ENCODE data around the gene AKR1B1. TPM values are rescaled to one million over a fixed set of nuclear protein-coding genes. Genes with fewer than 3 reads are reported as not detected.

The AKR1B1 gene
- total and polyA plus RNA-seq, 2 donors (not counting 1 experiment from before 2014, with no cell fraction given) = 170 to 213 TPM

DNA sequence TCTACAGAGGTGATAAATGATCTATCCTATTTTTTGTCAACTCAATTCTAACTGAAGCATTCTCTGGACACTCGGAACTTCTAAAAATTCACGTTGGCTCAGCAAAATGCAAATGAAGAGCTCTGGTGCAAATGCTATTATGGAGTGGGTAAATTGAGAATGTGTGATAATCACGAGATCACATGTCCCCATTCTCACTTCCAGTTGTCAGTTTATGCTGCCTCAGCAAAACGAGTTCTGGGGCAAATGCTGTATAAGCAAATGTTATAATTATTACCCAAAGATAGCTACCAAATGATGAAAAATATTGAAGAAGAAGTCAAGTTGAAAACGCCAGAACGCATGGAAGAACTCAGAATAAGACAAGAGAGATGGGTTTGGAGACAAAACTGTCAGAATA, 29.4 kb downstream of the AKR1B1 start:
- Histone ChIP-seq H3K79me2 (ENCODE audit: control insufficient read depth, insufficient read depth, low read length) (no peaks in the 10 kb centered on the region), H3K4me3 (replicated peaks in 1 of 4; ENCODE audit: control extremely low read depth in 1 of 4, insufficient read depth in 1 of 4, low read depth in 3 of 4, low read length in 4 of 4) (no peak overlapping the region), H3K4me1 (ENCODE audit: control insufficient read depth, extremely low read depth, insufficient read depth, low read length) (peaks cover 2% of the 10 kb centered on the region), H3K27ac (ENCODE audit: insufficient read depth, low read length) (no peak overlapping the region), H3K9ac (ENCODE audit: insufficient read depth, low read length) (no peak overlapping the region), H3K36me3 (ENCODE audit: control insufficient read depth, insufficient read depth, low read length) (no peaks in the 10 kb centered on the region), H3K4me2 (ENCODE audit: extremely low read depth, insufficient read depth, low read length) (no peak overlapping the region), H3K9me3 (ENCODE audit: control insufficient read depth, insufficient read depth, low read depth, low read length) (no peaks in the 10 kb centered on the region), H4K20me1 (ENCODE audit: control insufficient read depth, extremely low read depth, insufficient read depth, low read length) (no peaks in the 10 kb centered on the region), H3K27me3 (ENCODE audit: control insufficient read depth, insufficient read depth, low read length) (no peaks in the 10 kb centered on the region), H2AFZ (ENCODE audit: low read length) (no peak overlapping the region)
- TF ChIP-seq, protein P1, sequence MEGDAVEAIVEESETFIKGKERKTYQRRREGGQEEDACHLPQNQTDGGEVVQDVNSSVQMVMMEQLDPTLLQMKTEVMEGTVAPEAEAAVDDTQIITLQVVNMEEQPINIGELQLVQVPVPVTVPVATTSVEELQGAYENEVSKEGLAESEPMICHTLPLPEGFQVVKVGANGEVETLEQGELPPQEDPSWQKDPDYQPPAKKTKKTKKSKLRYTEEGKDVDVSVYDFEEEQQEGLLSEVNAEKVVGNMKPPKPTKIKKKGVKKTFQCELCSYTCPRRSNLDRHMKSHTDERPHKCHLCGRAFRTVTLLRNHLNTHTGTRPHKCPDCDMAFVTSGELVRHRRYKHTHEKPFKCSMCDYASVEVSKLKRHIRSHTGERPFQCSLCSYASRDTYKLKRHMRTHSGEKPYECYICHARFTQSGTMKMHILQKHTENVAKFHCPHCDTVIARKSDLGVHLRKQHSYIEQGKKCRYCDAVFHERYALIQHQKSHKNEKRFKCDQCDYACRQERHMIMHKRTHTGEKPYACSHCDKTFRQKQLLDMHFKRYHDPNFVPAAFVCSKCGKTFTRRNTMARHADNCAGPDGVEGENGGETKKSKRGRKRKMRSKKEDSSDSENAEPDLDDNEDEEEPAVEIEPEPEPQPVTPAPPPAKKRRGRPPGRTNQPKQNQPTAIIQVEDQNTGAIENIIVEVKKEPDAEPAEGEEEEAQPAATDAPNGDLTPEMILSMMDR (conservative IDR thresholded peaks at IDR 0.05 in 1 of 2, IDR thresholded peaks at IDR 0.05 in 1 of 2; ENCODE audit: low read depth in 1 of 2, low read length in 2 of 2) = no peak
- no peak for TF ChIP-seq EZH2 (IDR thresholded peaks at IDR 0.05; ENCODE audit: low read length, missing control alignments)
- no peak for DNase-seq (ENCODE audit: low read depth in 2 of 2)

DNA sequence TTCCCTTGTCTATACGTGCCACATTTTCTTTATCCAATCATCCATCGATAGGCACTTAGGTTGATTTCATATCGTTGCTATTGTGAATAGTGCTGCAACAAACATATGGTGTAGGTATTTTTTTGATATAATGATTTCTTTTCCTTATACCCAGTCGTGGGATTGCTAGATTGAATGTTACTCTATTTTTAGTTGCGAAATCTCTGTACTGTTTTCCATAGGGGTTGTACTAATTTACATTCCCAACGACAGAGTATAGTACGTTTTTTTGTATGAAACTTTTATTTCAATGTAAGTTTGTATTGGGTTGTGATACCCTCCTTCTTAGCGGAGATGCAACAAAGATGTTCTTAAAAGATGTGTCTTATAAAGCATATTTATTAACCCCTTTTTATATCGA, 30.0 kb downstream of the AKR1B1 start:
- Histone ChIP-seq H4K20me1 (ENCODE audit: control insufficient read depth, extremely low read depth, insufficient read depth, low read length) (no peaks in the 10 kb centered on the region), H3K4me2 (ENCODE audit: extremely low read depth, insufficient read depth, low read length) (no peak overlapping the region), H3K9me3 (ENCODE audit: control insufficient read depth, insufficient read depth, low read depth, low read length) (no peaks in the 10 kb centered on the region), H3K4me1 (ENCODE audit: control insufficient read depth, extremely low read depth, insufficient read depth, low read length) (no peaks in the 10 kb centered on the region), H3K9ac (ENCODE audit: insufficient read depth, low read length) (no peak overlapping the region), H2AFZ (ENCODE audit: low read length) (no peak overlapping the region), H3K36me3 (ENCODE audit: control insufficient read depth, insufficient read depth, low read length) (no peaks in the 10 kb centered on the region), H3K79me2 (ENCODE audit: control insufficient read depth, insufficient read depth, low read length) (no peaks in the 10 kb centered on the region), H3K4me3 (replicated peaks in 1 of 4; ENCODE audit: control extremely low read depth in 1 of 4, insufficient read depth in 1 of 4, low read depth in 3 of 4, low read length in 4 of 4) (no peak overlapping the region), H3K27ac (ENCODE audit: insufficient read depth, low read length) (no peak overlapping the region), H3K27me3 (ENCODE audit: control insufficient read depth, insufficient read depth, low read length) (no peaks in the 10 kb centered on the region)
- DNase-seq (ENCODE audit: low read depth in 2 of 2) = no peak
- TF ChIP-seq, protein P1 (conservative IDR thresholded peaks at IDR 0.05 in 1 of 2, IDR thresholded peaks at IDR 0.05 in 1 of 2; ENCODE audit: low read depth in 1 of 2, low read length in 2 of 2) = no peak
- TF ChIP-seq EZH2 (IDR thresholded peaks at IDR 0.05; ENCODE audit: low read length, missing control alignments) = no peak

DNA sequence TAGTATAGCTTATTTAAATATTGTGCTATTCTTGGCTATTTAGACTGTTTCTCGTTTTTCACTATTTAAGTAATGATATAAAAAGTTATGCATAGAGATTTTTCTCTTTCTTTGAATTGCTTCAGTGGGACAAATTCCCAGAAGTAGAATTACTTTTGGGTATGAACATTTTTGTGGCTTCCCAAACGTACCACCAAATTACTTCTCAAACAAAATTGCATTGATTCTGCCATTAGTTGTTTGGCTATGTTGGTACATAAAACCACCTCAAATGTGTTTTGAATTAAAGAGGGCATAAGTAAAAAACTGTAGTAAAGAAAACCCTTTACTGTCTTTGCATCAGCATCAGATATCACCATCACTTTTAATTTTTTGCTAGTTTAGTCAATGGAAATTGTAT, 31.0 kb downstream of the AKR1B1 start:
- H3K4me3 ChIP-seq (replicated peaks in 1 of 4; ENCODE audit: control extremely low read depth in 1 of 4, insufficient read depth in 1 of 4, low read depth in 3 of 4, low read length in 4 of 4) = no peak overlapping the region
- no peaks in the 10 kb centered on the region for H3K27me3 ChIP-seq (ENCODE audit: control insufficient read depth, insufficient read depth, low read length)
- H3K4me1 ChIP-seq (ENCODE audit: control insufficient read depth, extremely low read depth, insufficient read depth, low read length) = no peaks in the 10 kb centered on the region
- no peak overlapping the region for H2AFZ ChIP-seq (ENCODE audit: low read length)
- H3K9ac ChIP-seq (ENCODE audit: insufficient read depth, low read length) = no peak overlapping the region
- DNase-seq (ENCODE audit: low read depth in 2 of 2) = no peak
- no peak overlapping the region for H3K27ac ChIP-seq (ENCODE audit: insufficient read depth, low read length)
- TF ChIP-seq, protein P1 (conservative IDR thresholded peaks at IDR 0.05 in 1 of 2, IDR thresholded peaks at IDR 0.05 in 1 of 2; ENCODE audit: low read depth in 1 of 2, low read length in 2 of 2) = no peak
- TF ChIP-seq EZH2 (IDR thresholded peaks at IDR 0.05; ENCODE audit: low read length, missing control alignments) = no peak
- no peaks in the 10 kb centered on the region for H4K20me1 ChIP-seq (ENCODE audit: control insufficient read depth, extremely low read depth, insufficient read depth, low read length)
- no peaks in the 10 kb centered on the region for H3K36me3 ChIP-seq (ENCODE audit: control insufficient read depth, insufficient read depth, low read length)
- H3K79me2 ChIP-seq (ENCODE audit: control insufficient read depth, insufficient read depth, low read length) = no peaks in the 10 kb centered on the region
- no peak overlapping the region for H3K4me2 ChIP-seq (ENCODE audit: extremely low read depth, insufficient read depth, low read length)
- H3K9me3 ChIP-seq (ENCODE audit: control insufficient read depth, insufficient read depth, low read depth, low read length) = no peaks in the 10 kb centered on the region
